ENCODE data around the gene THAP11. TPM values are rescaled to one million over a fixed set of nuclear protein-coding genes. Genes with fewer than 3 reads are reported as not detected.

The THAP11 gene
- total RNA-seq, 6 experiments from 2014 or later, result 8.9 to 23.9 (median 11.7) TPM

DNA sequence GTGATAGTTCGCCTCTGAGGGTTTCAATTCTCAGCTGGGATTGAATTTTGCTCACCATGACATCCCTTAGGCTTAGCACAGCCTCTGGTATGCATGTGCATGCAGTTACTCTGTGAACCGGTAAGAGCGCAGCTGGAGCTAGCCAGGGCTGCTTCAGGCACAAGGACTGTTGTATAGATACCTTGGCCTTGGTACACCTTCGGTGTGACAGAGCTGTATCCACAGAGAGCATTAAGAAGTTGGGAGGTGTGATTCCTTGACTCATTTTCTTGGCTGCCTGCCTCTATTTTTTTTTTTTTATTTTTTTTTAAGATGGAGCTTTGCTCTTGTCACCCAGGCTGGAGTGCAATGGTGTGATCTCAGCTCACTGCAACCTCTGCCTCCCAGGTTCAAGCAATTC is 2.4 kb downstream of the THAP11 start:
- no peaks in the 10 kb centered on the region for H3K27me3 ChIP-seq
- H3K36me3 ChIP-seq, result no peaks in the 10 kb centered on the region
- no peak overlapping the region for H3K4me3 ChIP-seq
- no peaks in the 10 kb centered on the region for H3K9me3 ChIP-seq
- intact Hi-C loops (cut with DNase I), result no loop called here
- ATAC-seq, result no peak
- H3K27ac ChIP-seq, result no peak overlapping the region
- DNase-seq, result no peak
- H3K4me1 ChIP-seq, result peaks cover 0 to 44% (median 12%) of the 10 kb centered on the region in 4 donors
- TF ChIP-seq, protein P1, sequence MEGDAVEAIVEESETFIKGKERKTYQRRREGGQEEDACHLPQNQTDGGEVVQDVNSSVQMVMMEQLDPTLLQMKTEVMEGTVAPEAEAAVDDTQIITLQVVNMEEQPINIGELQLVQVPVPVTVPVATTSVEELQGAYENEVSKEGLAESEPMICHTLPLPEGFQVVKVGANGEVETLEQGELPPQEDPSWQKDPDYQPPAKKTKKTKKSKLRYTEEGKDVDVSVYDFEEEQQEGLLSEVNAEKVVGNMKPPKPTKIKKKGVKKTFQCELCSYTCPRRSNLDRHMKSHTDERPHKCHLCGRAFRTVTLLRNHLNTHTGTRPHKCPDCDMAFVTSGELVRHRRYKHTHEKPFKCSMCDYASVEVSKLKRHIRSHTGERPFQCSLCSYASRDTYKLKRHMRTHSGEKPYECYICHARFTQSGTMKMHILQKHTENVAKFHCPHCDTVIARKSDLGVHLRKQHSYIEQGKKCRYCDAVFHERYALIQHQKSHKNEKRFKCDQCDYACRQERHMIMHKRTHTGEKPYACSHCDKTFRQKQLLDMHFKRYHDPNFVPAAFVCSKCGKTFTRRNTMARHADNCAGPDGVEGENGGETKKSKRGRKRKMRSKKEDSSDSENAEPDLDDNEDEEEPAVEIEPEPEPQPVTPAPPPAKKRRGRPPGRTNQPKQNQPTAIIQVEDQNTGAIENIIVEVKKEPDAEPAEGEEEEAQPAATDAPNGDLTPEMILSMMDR (IDR thresholded peaks at IDR 0.05), result no peak
- no peak for TF ChIP-seq POLR2A (IDR thresholded peaks at IDR 0.05)
- WGBS (ENCODE audit: insufficient coverage, low coverage, low lambda C conversion rate, missing lambda C conversion rate), result 86% methylated on average over 1 of the region's 4 CpGs

DNA sequence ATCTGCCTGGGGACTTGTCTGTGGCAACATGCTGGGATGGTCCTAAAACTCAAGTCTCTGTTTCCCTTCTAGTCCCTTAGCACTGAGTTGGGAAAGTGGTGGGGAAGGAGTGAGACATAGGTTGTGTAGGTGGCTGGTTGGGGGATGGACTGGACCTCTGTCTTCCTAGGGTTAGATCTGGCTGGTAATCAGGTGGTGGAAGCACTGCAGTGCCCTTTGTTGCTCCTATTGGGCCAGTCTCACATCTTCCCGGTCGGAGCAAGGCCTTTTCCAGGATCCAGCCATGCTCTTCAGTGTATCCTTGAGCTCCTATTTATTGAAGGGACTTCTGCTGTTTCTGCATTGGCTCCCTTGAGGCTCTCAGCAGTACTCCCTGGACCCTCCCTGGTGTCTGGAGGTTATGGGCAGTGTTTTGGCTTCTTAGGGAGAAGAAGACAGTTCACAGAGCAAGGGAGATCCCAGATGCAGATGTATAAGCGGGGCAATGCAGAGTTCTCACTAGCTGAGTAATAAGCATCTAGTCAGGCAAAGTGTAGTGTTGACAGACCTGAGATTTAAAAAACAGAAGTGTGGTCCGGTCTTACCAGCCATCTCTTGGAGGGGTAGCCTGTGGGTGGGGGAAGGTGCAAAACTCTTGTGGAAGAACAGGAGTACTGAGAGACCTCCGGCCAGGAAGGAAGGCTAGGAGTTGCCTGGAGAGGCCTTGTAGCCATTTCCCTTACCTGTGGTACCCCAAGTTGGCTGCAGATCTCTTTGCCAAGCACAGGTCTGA is 3.4 kb downstream of the THAP11 start:
- intact Hi-C loops (cut with DNase I), result no loop called here
- ATAC-seq (no peak), DNase-seq (no peak)
- H3K27ac ChIP-seq, result peak overlapping the region; percentile 89 to 92 (median 90)
- H3K4me3 ChIP-seq, result peak overlapping the region in 2 of 3 donors; percentile 85 to 100
- H3K9me3 ChIP-seq, result no peaks in the 10 kb centered on the region
- H3K27me3 ChIP-seq, result no peaks in the 10 kb centered on the region
- WGBS (ENCODE audit: insufficient coverage, low coverage, low lambda C conversion rate, missing lambda C conversion rate), result 65% methylated on average over 3 of the region's 5 CpGs
- peaks cover 0 to 44% (median 12%) of the 10 kb centered on the region in 4 donors for H3K4me1 ChIP-seq
- H3K36me3 ChIP-seq, result no peaks in the 10 kb centered on the region
- no peak for TF ChIP-seq POLR2A (IDR thresholded peaks at IDR 0.05)
- TF ChIP-seq, protein P1 (IDR thresholded peaks at IDR 0.05), result no peak

DNA sequence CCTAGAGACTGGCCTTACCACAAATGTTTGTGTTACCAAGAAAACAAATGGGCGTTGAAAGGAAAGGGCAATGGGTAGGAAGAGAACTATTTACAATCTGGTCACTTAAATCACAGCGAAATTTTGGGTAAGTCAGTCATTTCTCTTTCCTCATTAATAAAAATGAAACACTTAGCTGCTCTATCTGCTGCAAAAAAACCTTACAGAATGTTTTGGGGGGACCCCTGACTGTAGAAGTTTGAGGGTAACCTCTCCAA is 3.9 kb downstream of the THAP11 start:
- TF ChIP-seq, protein P1 (IDR thresholded peaks at IDR 0.05), result no peak
- TF ChIP-seq POLR2A (IDR thresholded peaks at IDR 0.05), result no peak
- 6% methylated on average over 2 of the region's 2 CpGs for WGBS (ENCODE audit: insufficient coverage, low coverage, low lambda C conversion rate, missing lambda C conversion rate)
- Histone ChIP-seq H3K4me1 (peaks cover 0 to 44% (median 12%) of the 10 kb centered on the region in 4 donors), H3K4me3 (peak overlapping the region; percentile 85 to 100 (median 96)), H3K27me3 (no peaks in the 10 kb centered on the region), H3K27ac (peak overlapping the region; percentile 89 to 92 (median 90)), H3K9me3 (no peaks in the 10 kb centered on the region), H3K36me3 (no peaks in the 10 kb centered on the region)
- ATAC-seq (no peak), DNase-seq (no peak)
- intact Hi-C loops (cut with DNase I), result no loop called here

DNA sequence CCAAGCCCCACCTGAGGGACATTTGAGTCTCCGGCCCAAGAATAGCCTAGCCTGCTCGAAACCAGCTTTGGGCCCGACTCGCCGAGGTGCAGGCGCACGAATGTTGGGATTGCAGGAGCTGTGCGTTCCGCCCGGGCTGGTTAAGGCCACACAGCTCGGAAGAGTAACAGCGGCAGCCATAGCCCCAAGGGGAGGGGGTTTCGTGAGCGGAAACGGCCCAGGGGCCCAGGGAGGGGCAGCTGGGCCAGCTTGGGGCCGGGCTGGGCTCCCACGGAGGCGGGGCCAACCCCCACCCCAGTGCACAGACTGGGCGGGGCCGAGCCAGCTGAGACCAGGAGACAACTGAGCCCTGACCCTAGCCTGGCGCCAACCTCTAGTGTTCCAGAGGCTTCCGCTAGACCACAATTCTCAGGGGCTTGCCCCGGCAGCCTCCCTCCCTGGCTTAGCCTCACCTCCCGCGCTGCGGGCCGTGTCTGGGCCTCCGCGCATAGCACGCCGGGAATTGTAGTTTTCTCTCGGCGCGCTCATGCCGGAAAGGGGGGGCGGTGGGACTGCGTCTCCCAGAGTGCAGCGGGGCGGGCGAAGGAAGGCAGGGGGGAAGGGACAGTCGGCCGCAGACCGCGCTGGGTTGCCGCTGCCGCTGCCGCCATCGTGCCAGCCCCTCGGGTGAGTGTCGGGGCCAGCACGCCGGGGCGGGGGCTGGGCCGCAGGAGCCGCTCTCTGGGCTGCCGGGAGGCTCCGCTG is 4.4 kb downstream of the THAP11 start, which contains the start of gene NUTF2:
Gene NUTF2, plus strand, starts transcription at position 614 of the 744 bp plus-strand sequence. CDS start 18,198 bp downstream, outside the sequence.
- peak; percentile 96 to 97 (median 97) for DNase-seq
- ATAC-seq, result peak; percentile 81 to 89 (median 84)
- TF ChIP-seq POLR2A (IDR thresholded peaks at IDR 0.05), result peak; percentile 65
- TF ChIP-seq, protein P1 (IDR thresholded peaks at IDR 0.05), result peak in 1 of 4 donors; percentile 8
- 0% methylated on average over 1 of the region's 57 CpGs for WGBS (ENCODE audit: insufficient coverage, low coverage, low lambda C conversion rate, missing lambda C conversion rate)
- intact Hi-C loops (cut with DNase I), result no loop called here
- Histone ChIP-seq H3K9me3 (no peaks in the 10 kb centered on the region), H3K27ac (peak within 1 kb of the TSS; percentile 89 to 92 (median 90)), H3K4me3 (peak within 1 kb of the TSS; percentile 85 to 100 (median 96)), H3K4me1 (peaks cover 0 to 41% (median 12%) of the 10 kb centered on the region in 4 donors), H3K27me3 (no peaks in the 10 kb centered on the region), H3K36me3 (no peaks in the 10 kb centered on the region)
